Measurements from ENCODE around the gene KCNJ6. TPM values are rescaled to one million over a fixed set of nuclear protein-coding genes. Genes with fewer than 3 reads are reported as not detected.

Gene KCNJ6
- total and polyA plus RNA-seq, 3 donors from 2014 or later: 0.24 to 0.25 (median 0.25) TPM

- Histone ChIP-seq H3K27me3 (no peaks in the 10 kb centered on the region), H3K36me3 (ENCODE audit: low read depth, missing control alignments) (no peaks in the 10 kb centered on the region), H3K4me1 (no peaks in the 10 kb centered on the region), H3K27ac (no peak overlapping the region), H3K9me3 (no peaks in the 10 kb centered on the region), H3K4me3 (no peak overlapping the region)
- DNase-seq: no peak
- intact Hi-C loops (cut with DNase I; ENCODE audit: low total_unique reads): no loop called here
- TF ChIP-seq POLR2A (IDR thresholded peaks at IDR 0.05): no peak
- no peak for TF ChIP-seq CTCF (IDR thresholded peaks at IDR 0.05)
Measured at GRCh38 chr21:37605006-37605405, 311.3 kb downstream of the KCNJ6 start.

GRCh38 chr21:37603129-37603528 lies 313.1 kb downstream of the KCNJ6 start:
- WGBS, 2 donors: 77 to 88% methylated on average over 2 of the region's 2 CpGs
- TF ChIP-seq CTCF (IDR thresholded peaks at IDR 0.05) (no peak), POLR2A (IDR thresholded peaks at IDR 0.05) (no peak)
- H3K4me1 ChIP-seq: no peaks in the 10 kb centered on the region
- no peaks in the 10 kb centered on the region for H3K36me3 ChIP-seq (ENCODE audit: low read depth, missing control alignments)
- no peaks in the 10 kb centered on the region for H3K9me3 ChIP-seq
- H3K4me3 ChIP-seq: no peak overlapping the region
- DNase-seq: no peak
- intact Hi-C loops (cut with DNase I; ENCODE audit: low total_unique reads): no loop called here
- H3K27ac ChIP-seq: no peak overlapping the region
- no peaks in the 10 kb centered on the region for H3K27me3 ChIP-seq

- H3K9me3 ChIP-seq: no peaks in the 10 kb centered on the region
- TF ChIP-seq POLR2A (IDR thresholded peaks at IDR 0.05): no peak
- no peak for TF ChIP-seq CTCF (IDR thresholded peaks at IDR 0.05)
- 87 to 95% methylated on average over 5 of the region's 5 CpGs for WGBS, 2 donors
- H3K27me3 ChIP-seq: no peaks in the 10 kb centered on the region
- no peaks in the 10 kb centered on the region for H3K36me3 ChIP-seq (ENCODE audit: low read depth, missing control alignments)
- H3K4me1 ChIP-seq: no peaks in the 10 kb centered on the region
- H3K27ac ChIP-seq: no peak overlapping the region
- no peak overlapping the region for H3K4me3 ChIP-seq
- DNase-seq: no peak
- intact Hi-C loops (cut with DNase I; ENCODE audit: low total_unique reads): no loop called here
Measured at GRCh38 chr21:37601915-37602314, 314.3 kb downstream of the KCNJ6 start.

GRCh38 chr21:37601027-37601426 lies 315.2 kb downstream of the KCNJ6 start:
- H3K9me3 ChIP-seq: no peaks in the 10 kb centered on the region
- intact Hi-C loops (cut with DNase I; ENCODE audit: low total_unique reads): no loop called here
- no peak overlapping the region for H3K27ac ChIP-seq
- no peak overlapping the region for H3K4me3 ChIP-seq
- H3K36me3 ChIP-seq (ENCODE audit: low read depth, missing control alignments): no peaks in the 10 kb centered on the region
- TF ChIP-seq CTCF (IDR thresholded peaks at IDR 0.05): no peak
- no peak for TF ChIP-seq POLR2A (IDR thresholded peaks at IDR 0.05)
- 85 to 93% methylated on average over 3 of the region's 3 CpGs for WGBS, 2 donors
- no peak for DNase-seq
- no peaks in the 10 kb centered on the region for H3K27me3 ChIP-seq
- H3K4me1 ChIP-seq: no peaks in the 10 kb centered on the region

- Histone ChIP-seq H3K27me3 (no peaks in the 10 kb centered on the region), H3K36me3 (ENCODE audit: low read depth, missing control alignments) (no peaks in the 10 kb centered on the region), H3K4me3 (no peak overlapping the region), H3K27ac (no peak overlapping the region), H3K4me1 (no peaks in the 10 kb centered on the region), H3K9me3 (no peaks in the 10 kb centered on the region)
- intact Hi-C loops (cut with DNase I; ENCODE audit: low total_unique reads): no loop called here
- no peak for TF ChIP-seq CTCF (IDR thresholded peaks at IDR 0.05)
- no peak for TF ChIP-seq POLR2A (IDR thresholded peaks at IDR 0.05)
- 90 to 96% methylated on average over 8 of the region's 8 CpGs for WGBS, 2 donors
- DNase-seq: no peak
Measured at GRCh38 chr21:37595944-37596343, 320.3 kb downstream of the KCNJ6 start.

Data from testis (tissue), 3 donors.